ENCODE results near the gene ATRNL1. TPM values are rescaled to one million over a fixed set of nuclear protein-coding genes. Genes with fewer than 3 reads are reported as not detected.

The ATRNL1 gene
- total RNA-seq, 4 donors from 2014 or later, result 0.44 to 1.4 (median 1.1) TPM

- Histone ChIP-seq H3K4me1 (no peaks in the 10 kb centered on the region), H3K27me3 (no peaks in the 10 kb centered on the region), H3K9me3 (no peaks in the 10 kb centered on the region), H3K4me3 (no peak overlapping the region), H3K36me3 (no peaks in the 10 kb centered on the region), H3K27ac (no peak overlapping the region)
- TF ChIP-seq POLR2AphosphoS5 (IDR thresholded peaks at IDR 0.05), result no peak
- TF ChIP-seq EP300 (IDR thresholded peaks at IDR 0.05), result no peak
- TF ChIP-seq, protein P1, sequence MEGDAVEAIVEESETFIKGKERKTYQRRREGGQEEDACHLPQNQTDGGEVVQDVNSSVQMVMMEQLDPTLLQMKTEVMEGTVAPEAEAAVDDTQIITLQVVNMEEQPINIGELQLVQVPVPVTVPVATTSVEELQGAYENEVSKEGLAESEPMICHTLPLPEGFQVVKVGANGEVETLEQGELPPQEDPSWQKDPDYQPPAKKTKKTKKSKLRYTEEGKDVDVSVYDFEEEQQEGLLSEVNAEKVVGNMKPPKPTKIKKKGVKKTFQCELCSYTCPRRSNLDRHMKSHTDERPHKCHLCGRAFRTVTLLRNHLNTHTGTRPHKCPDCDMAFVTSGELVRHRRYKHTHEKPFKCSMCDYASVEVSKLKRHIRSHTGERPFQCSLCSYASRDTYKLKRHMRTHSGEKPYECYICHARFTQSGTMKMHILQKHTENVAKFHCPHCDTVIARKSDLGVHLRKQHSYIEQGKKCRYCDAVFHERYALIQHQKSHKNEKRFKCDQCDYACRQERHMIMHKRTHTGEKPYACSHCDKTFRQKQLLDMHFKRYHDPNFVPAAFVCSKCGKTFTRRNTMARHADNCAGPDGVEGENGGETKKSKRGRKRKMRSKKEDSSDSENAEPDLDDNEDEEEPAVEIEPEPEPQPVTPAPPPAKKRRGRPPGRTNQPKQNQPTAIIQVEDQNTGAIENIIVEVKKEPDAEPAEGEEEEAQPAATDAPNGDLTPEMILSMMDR (IDR thresholded peaks at IDR 0.05), result no peak
- TF ChIP-seq POLR2A (IDR thresholded peaks at IDR 0.05), result no peak
- no peak for DNase-seq (ENCODE audit: low spot score in 2 of 2)
- 86% methylated on average over 5 of the region's 5 CpGs for WGBS
These were observed 561.8 kb downstream of the ATRNL1 start for GRCh38 chr10:115654961-115655360.

GRCh38 chr10:115657161-115657860 is 564.1 kb downstream of the ATRNL1 start:
- no peaks in the 10 kb centered on the region for H3K9me3 ChIP-seq
- no peak for TF ChIP-seq POLR2AphosphoS5 (IDR thresholded peaks at IDR 0.05)
- TF ChIP-seq POLR2A (IDR thresholded peaks at IDR 0.05), result no peak
- TF ChIP-seq EP300 (IDR thresholded peaks at IDR 0.05), result no peak
- TF ChIP-seq, protein P1 (IDR thresholded peaks at IDR 0.05), result no peak
- no peaks in the 10 kb centered on the region for H3K36me3 ChIP-seq
- no peak for DNase-seq (ENCODE audit: low spot score in 2 of 2)
- H3K27me3 ChIP-seq, result no peaks in the 10 kb centered on the region
- 64% methylated on average over 4 of the region's 4 CpGs for WGBS
- H3K4me1 ChIP-seq, result no peaks in the 10 kb centered on the region
- H3K4me3 ChIP-seq, result no peak overlapping the region
- H3K27ac ChIP-seq, result no peak overlapping the region

GRCh38 chr10:115659616-115660015 is 566.5 kb downstream of the ATRNL1 start:
- H3K27me3 ChIP-seq, result no peaks in the 10 kb centered on the region
- no peaks in the 10 kb centered on the region for H3K36me3 ChIP-seq
- H3K4me3 ChIP-seq, result no peak overlapping the region
- H3K4me1 ChIP-seq, result no peaks in the 10 kb centered on the region
- WGBS, result 71% methylated on average over 3 of the region's 3 CpGs
- DNase-seq (ENCODE audit: low spot score in 2 of 2), result no peak
- H3K27ac ChIP-seq, result no peak overlapping the region
- TF ChIP-seq POLR2AphosphoS5 (IDR thresholded peaks at IDR 0.05) (no peak), EP300 (IDR thresholded peaks at IDR 0.05) (no peak), POLR2A (IDR thresholded peaks at IDR 0.05) (no peak)
- TF ChIP-seq, protein P1 (IDR thresholded peaks at IDR 0.05), result no peak
- no peaks in the 10 kb centered on the region for H3K9me3 ChIP-seq

DNA sequence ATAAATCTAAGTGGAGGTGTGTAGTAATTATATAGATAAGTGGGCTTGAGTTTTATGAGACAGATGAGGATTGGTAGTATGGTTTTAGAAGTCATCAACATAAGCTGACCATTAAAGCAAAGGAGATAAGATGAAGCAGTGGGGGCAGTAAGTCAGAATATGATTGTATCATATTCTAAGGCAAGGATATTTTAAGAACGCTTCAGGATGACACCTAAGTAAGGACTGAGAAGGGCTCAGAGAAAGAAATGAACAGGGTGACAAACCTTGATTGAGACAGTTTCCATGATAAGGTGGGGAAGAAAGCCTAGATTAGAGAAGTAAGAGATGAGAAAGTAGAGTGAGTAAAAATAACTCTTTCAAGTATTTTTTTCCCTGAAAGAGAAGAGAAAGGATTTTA is 567.2 kb downstream of the ATRNL1 start:
- H3K27me3 ChIP-seq, result no peaks in the 10 kb centered on the region
- no peak for DNase-seq (ENCODE audit: low spot score in 2 of 2)
- no peak overlapping the region for H3K27ac ChIP-seq
- H3K4me1 ChIP-seq, result no peaks in the 10 kb centered on the region
- 90% methylated on average over 1 of the region's 1 CpG for WGBS
- TF ChIP-seq, protein P1 (IDR thresholded peaks at IDR 0.05), result no peak
- TF ChIP-seq POLR2AphosphoS5 (IDR thresholded peaks at IDR 0.05) (no peak), EP300 (IDR thresholded peaks at IDR 0.05) (no peak)
- H3K36me3 ChIP-seq, result no peaks in the 10 kb centered on the region
- no peak overlapping the region for H3K4me3 ChIP-seq
- H3K9me3 ChIP-seq, result no peaks in the 10 kb centered on the region

DNA sequence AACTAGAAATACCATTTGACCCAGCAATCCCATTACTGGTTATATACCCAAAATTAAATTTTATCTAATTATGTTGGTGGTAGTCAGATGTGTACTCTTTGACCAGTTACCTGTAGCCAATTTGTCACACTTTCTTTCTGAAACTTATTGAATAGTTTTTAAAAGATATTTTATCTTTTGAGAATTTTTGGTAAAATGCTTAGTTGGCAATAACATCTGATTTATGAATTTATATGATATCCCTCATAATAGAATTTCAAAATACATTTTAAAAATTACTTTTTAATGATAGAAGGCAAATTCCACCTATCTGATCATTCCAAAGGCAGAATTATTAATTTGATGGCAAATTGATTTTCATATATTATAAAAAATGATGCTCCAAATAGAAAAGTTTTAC is 569.3 kb downstream of the ATRNL1 start:
- H3K27ac ChIP-seq, result no peak overlapping the region
- H3K27me3 ChIP-seq, result no peaks in the 10 kb centered on the region
- no peaks in the 10 kb centered on the region for H3K4me1 ChIP-seq
- DNase-seq (ENCODE audit: low spot score in 2 of 2), result no peak
- H3K4me3 ChIP-seq, result no peak overlapping the region
- TF ChIP-seq POLR2A (IDR thresholded peaks at IDR 0.05), result no peak
- no peak for TF ChIP-seq EP300 (IDR thresholded peaks at IDR 0.05)
- TF ChIP-seq, protein P1 (IDR thresholded peaks at IDR 0.05), result no peak
- no peak for TF ChIP-seq POLR2AphosphoS5 (IDR thresholded peaks at IDR 0.05)
- no peaks in the 10 kb centered on the region for H3K36me3 ChIP-seq
- H3K9me3 ChIP-seq, result no peaks in the 10 kb centered on the region

All from suprapubic skin (tissue), 4 donors.